IMR-90 (cell line): Measurements from ENCODE around the gene DLAT. TPM values are rescaled to one million over a fixed set of nuclear protein-coding genes. Genes with fewer than 3 reads are reported as not detected.

ENCODE experiments used
- ATAC-seq: fragments of 200-7000 bp; cut with Tn5 transposase; 2 replicates; pipeline ENCODE4 v1.9.1; 2020; ENCODE audit warnings: low read depth, mild to moderate bottlenecking, moderate library complexity
- BruUV-seq: library from RNA; stranded (reverse); fragments of 400-500 nt; replicated peaks from 2 replicates; lab custom pipeline; 2021; lab: Mats Ljungman, UMichigan
- CTCF ChIA-PET: fragments of 300-600 bp; formaldehyde crosslinking; extraction: SDS; loops from one replicate; lab custom pipeline; 2021; ENCODE audit warnings: antibody characterized with exemption; lab: Yijun Ruan, JAX
- POLR2A ChIA-PET: fragments of 300-600 bp; sonication (Branson Sonifier 250); formaldehyde crosslinking; loops from one replicate; lab custom pipeline; 2022; ENCODE audit warnings: antibody characterized with exemption; ENCODE audit not compliant: unreplicated experiment; lab: Charles Lee
- DNase-seq: peaks from one replicate; pipeline ENCODE4 v3.0.0; 2013
- H2AFZ ChIP-seq: replicated peaks from 2 replicates; pipeline ENCODE3; 2013; ENCODE audit warnings: low read length, mild to moderate bottlenecking; ENCODE audit not compliant: poor library complexity
- H2AK5ac ChIP-seq: 2 replicates; pipeline ENCODE4 v1.6.1; 2013; ENCODE audit warnings: low read depth, low read length, inconsistent platforms
- H2AK9ac ChIP-seq: replicated peaks from 2 replicates; pipeline ENCODE3; 2013; ENCODE audit warnings: mild to moderate bottlenecking, low read depth, low read length, moderate library complexity; ENCODE audit not compliant: poor library complexity
- H2BK120ac ChIP-seq: 2 replicates; pipeline ENCODE4 v1.6.1; 2013; ENCODE audit warnings: low read depth, low read length, inconsistent platforms
- H2BK15ac ChIP-seq: 3 replicates; pipeline ENCODE4 v1.6.1; 2013; ENCODE audit warnings: low read depth, low read length, inconsistent platforms
- H2BK20ac ChIP-seq: 2 replicates; pipeline ENCODE4 v1.6.1; 2013; ENCODE audit warnings: low read depth, mild to moderate bottlenecking, inconsistent platforms, low read length, moderate library complexity
- H2BK5ac ChIP-seq: 2 replicates; pipeline ENCODE4 v1.6.1; 2013; ENCODE audit warnings: mild to moderate bottlenecking, low read depth, low read length, inconsistent platforms; ENCODE audit not compliant: poor library complexity, severe bottlenecking
- H3K14ac ChIP-seq: replicated peaks from 2 replicates; pipeline ENCODE4 v1.6.1; 2013; ENCODE audit warnings: low read depth, low read length, inconsistent platforms
- H3K18ac ChIP-seq: 2 replicates; pipeline ENCODE4 v1.6.1; 2013; ENCODE audit warnings: low read depth, low read length, control low read depth
- H3K23ac ChIP-seq: 2 replicates; pipeline ENCODE4 v1.6.1; 2013; ENCODE audit warnings: low read depth, low read length, inconsistent platforms
- H3K27ac ChIP-seq: 2 replicates; pipeline ENCODE4 v1.5.1; 2013; ENCODE audit warnings: mild to moderate bottlenecking, control low read depth, low read length; ENCODE audit not compliant: insufficient read depth
- H3K27me3 ChIP-seq: 2 replicates; pipeline ENCODE4 v1.6.1; 2013; ENCODE audit warnings: low read length; ENCODE audit not compliant: control insufficient read depth, insufficient read depth
- H3K36me3 ChIP-seq: 2 replicates; pipeline ENCODE4 v1.6.1; 2013; ENCODE audit warnings: low read length, mixed read lengths; ENCODE audit not compliant: control insufficient read depth, insufficient read depth
- H3K4ac ChIP-seq: 2 replicates; pipeline ENCODE4 v1.6.1; 2013; ENCODE audit warnings: low read depth, low read length, inconsistent platforms
- H3K4me1 ChIP-seq: 2 replicates; pipeline ENCODE4 v1.6.1; 2013; ENCODE audit warnings: low read length, mixed read lengths; ENCODE audit not compliant: control insufficient read depth, insufficient read depth
- H3K4me2 ChIP-seq: 2 replicates; pipeline ENCODE4 v1.6.1; 2013; ENCODE audit warnings: low read depth, mild to moderate bottlenecking, control low read depth, low read length, moderate library complexity
- H3K4me3 ChIP-seq: 2 replicates; pipeline ENCODE4 v1.5.1; 2013; ENCODE audit warnings: low read depth, mild to moderate bottlenecking, control low read depth, low read length, moderate library complexity; ENCODE audit not compliant: insufficient read depth
- H3K56ac ChIP-seq: 2 replicates; pipeline ENCODE4 v1.6.1; 2013; ENCODE audit warnings: low read length, inconsistent platforms; ENCODE audit not compliant: insufficient read depth; ENCODE audit errors: extremely low read depth
- H3K79me1 ChIP-seq, 2 experiments: 2 replicates each; pipeline ENCODE4 v1.6.1; 2013; ENCODE audit warnings: low read length in 2 of 2, inconsistent platforms in 1 of 2, low read depth in 1 of 2
- H3K9ac ChIP-seq: 2 replicates; pipeline ENCODE4 v1.6.1; 2013; ENCODE audit warnings: low read depth, low read length, control low read depth
- H3K9me1 ChIP-seq: 2 replicates; pipeline ENCODE4 v1.6.1; 2013; ENCODE audit warnings: low read length, inconsistent platforms; ENCODE audit not compliant: insufficient read depth
- H3K9me3 ChIP-seq: 2 replicates; pipeline ENCODE4 v1.6.1; 2013; ENCODE audit warnings: low read length; ENCODE audit not compliant: control insufficient read depth, insufficient read depth
- H4K20me1 ChIP-seq: 2 replicates; pipeline ENCODE4 v1.6.1; 2013; ENCODE audit warnings: low read length, inconsistent platforms; ENCODE audit not compliant: insufficient read depth
- H4K5ac ChIP-seq: 2 replicates; pipeline ENCODE4 v1.6.1; 2013; ENCODE audit warnings: mild to moderate bottlenecking, low read depth, low read length, control low read depth
- H4K8ac ChIP-seq, 2 experiments: 2 replicates each; pipeline ENCODE4 v1.6.1; 2013; ENCODE audit warnings: low read depth in 2 of 2, low read length in 2 of 2, control low read depth in 1 of 2, inconsistent platforms in 1 of 2
- H4K91ac ChIP-seq: 2 replicates; pipeline ENCODE4 v1.6.1; 2013; ENCODE audit warnings: low read depth, low read length, inconsistent platforms; ENCODE audit not compliant: insufficient read depth
- CEBPB ChIP-seq: IDR thresholded peaks from 2 replicates; pipeline ENCODE4 v1.6.1; 2012; ENCODE audit warnings: low read depth, low read length, improper control_type of control experiment
- WGBS, 2 experiments: methylation state at CpG; one replicate each; pipeline versions ENCODE4 v1.1.5 to v1.1.7; 2013; ENCODE audit warnings: missing lambda C conversion rate in 2 of 2; ENCODE audit not compliant: insufficient read length in 1 of 2; ENCODE audit errors: extremely low coverage in 2 of 2; 5-methylcytosine and 5-hydroxymethylcytosine counted together
- dilution Hi-C: fragments of 300-500 bp; cut with HindIII; formaldehyde crosslinking; loops from one replicate; pipeline ENCODE4 v1.14.3; 2018; ENCODE audit warnings: low sequenced_read_pairs; ENCODE audit not compliant: unreplicated experiment
- in situ Hi-C: fragments of 300-500 bp; cut with MboI; formaldehyde crosslinking; loops from 3 replicates; pipeline ENCODE4 v1.14.3; 2019; ENCODE audit warnings: low sequenced_read_pairs, inconsistent platforms, mixed read lengths
- intact Hi-C: fragments of 100-400 bp; cut with micrococcal nuclease; formaldehyde crosslinking; loops from 2 replicates; pipeline ENCODE4 v1.10.0; 2022
- microRNA-seq, 2 experiments: library from miRNA; stranded (forward) in 1 of 2; unstranded in 1 of 2; fragments of 10-50 nt in 1 of 2; fragments of <30 nt in 1 of 2; gene quantifications in 1 of 2; microRNA quantifications in 1 of 2; one replicate each; pipeline versions ENCODE3 to v1.1.0; 2013 to 2020; ENCODE audit not compliant: insufficient read depth in 1 of 2, insufficient read length in 1 of 2, unreplicated experiment in 1 of 2
- polyA plus RNA-seq, 3 experiments: library from polyadenylated mRNA; depleted of rRNA; stranded (reverse); fragments of >200 nt; gene quantifications; 2 replicates each; pipeline ENCODE4 v1.2.3, GENCODE V29; 2012; ENCODE audit warnings: low replicate concordance in 1 of 3
- small RNA-seq, 5 experiments: library from RNA; depleted of rRNA; stranded (forward); fragments of <200 nt; gene quantifications; one replicate each; pipeline ENCODE3, GENCODE V24; 2012
- total RNA-seq: library from RNA; depleted of rRNA; stranded (reverse); fragments of >200 nt; gene quantifications from 2 replicates; pipeline ENCODE4 v1.2.3, GENCODE V29; 2012; rRNA removed

DLAT gene
- total and polyA plus RNA-seq, 2 of the 4 experiments (the other 2 are of a cell fraction), result 15.5 to 27.2 TPM

DNA sequence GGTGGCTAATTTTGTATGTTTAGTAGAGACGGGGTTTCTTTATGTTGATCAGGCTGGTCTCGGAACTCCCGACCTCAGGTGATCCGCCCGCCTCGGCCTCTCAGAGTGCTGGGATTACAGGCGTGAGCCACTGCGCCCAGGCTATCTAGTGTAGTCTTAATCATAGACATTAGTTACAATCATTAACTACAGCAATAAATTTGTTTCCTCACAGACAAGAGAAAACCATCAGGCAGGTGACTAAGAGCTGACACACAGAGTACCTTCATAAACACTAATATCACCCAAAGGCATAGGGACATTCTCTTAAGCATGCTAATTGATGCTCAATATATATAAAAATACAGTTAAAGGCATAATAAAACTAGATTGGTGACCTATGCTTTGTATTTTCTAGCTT is 80.9 kb downstream of the DLAT start:
- no peak for DNase-seq
- no peak for ATAC-seq
- no TSS peak for BruUV-seq
- no peak overlapping the region for H2BK120ac ChIP-seq
- H2AK5ac ChIP-seq, result no peak overlapping the region
- H3K23ac ChIP-seq, result no peak overlapping the region
- no peak overlapping the region for H3K9ac ChIP-seq
- no peak overlapping the region for H4K5ac ChIP-seq
- intact Hi-C loops (no loop called here), dilution Hi-C loops (no loop called here), in situ Hi-C loops (loop anchor here (25.0 kb wide), 1 partner anchor 1181 kb away; no protein-coding TSS in a partner anchor)
- POLR2A ChIA-PET, result no interaction called here
- H3K14ac ChIP-seq, result no peak overlapping the region
- TF ChIP-seq CEBPB, result no peak
- no peak overlapping the region for H2AFZ ChIP-seq
- no peak overlapping the region for H3K27ac ChIP-seq
- H3K9me3 ChIP-seq, result no peaks in the 10 kb centered on the region
- CTCF ChIA-PET, result no interaction called here
- no peaks in the 10 kb centered on the region for H3K36me3 ChIP-seq
- H3K4me2 ChIP-seq, result no peak overlapping the region
- H2BK15ac ChIP-seq, result no peak overlapping the region
- no peak overlapping the region for H2BK5ac ChIP-seq
- H4K20me1 ChIP-seq, result no peaks in the 10 kb centered on the region
- H2AK9ac ChIP-seq, result no peak overlapping the region
- H3K18ac ChIP-seq, result no peak overlapping the region
- peaks cover 2% of the 10 kb centered on the region; the same call in 1 of the 2 replicates for H3K4me1 ChIP-seq
- H3K27me3 ChIP-seq, result no peaks in the 10 kb centered on the region
- H3K9me1 ChIP-seq, result no peaks in the 10 kb centered on the region
- no peak overlapping the region for H4K91ac ChIP-seq
- H3K4ac ChIP-seq, result no peak overlapping the region
- H2BK20ac ChIP-seq, result no peak overlapping the region
- no peak overlapping the region for H3K56ac ChIP-seq
- H3K4me3 ChIP-seq, result no peak overlapping the region
- H3K79me1 ChIP-seq, result no peaks in the 10 kb centered on the region
- no peak overlapping the region for H4K8ac ChIP-seq
- 100% methylated on average over 2 of the region's 8 CpGs; no CpG with 5 or more reads in 1 of the 2 experiments for WGBS, 2 experiments

Small RNA genes within 50 kb of the gene (microRNA-seq; reads per million reads assigned to microRNA genes)
- gene AP000907.3 (ENCODE audit: insufficient read depth, insufficient read length) (not detected), gene RNU6-893P (ENCODE audit: insufficient read depth, insufficient read length) (not detected)

Small RNA genes within 50 kb of the gene (small RNA-seq; reads per million reads assigned to genes)
- gene AP000907.3 (0 reads per million in 5 experiments), gene RNU6-893P (0 to 3.6 (median 0) reads per million in 5 experiments)

Other genes with a start within 250 kb of the DLAT start
- gene ALG9, start 153.8 kb upstream of the DLAT start, total RNA-seq, result 35.7 and 44.7 TPM in 2 replicates
- gene ALG9, start 153.8 kb upstream of the DLAT start, polyA plus RNA-seq (2012; rRNA removed), result 18.2 and 20.7 TPM in 2 replicates
- 3.0 and 3.3 TPM in 2 replicates for gene FDXACB1, start 146.2 kb upstream of the DLAT start, total RNA-seq
- gene FDXACB1, start 146.2 kb upstream of the DLAT start, polyA plus RNA-seq (2012; rRNA removed), result 1.3 and 1.7 TPM in 2 replicates
- 8.9 and 10.2 TPM in 2 replicates for gene CFAP68, start 145.9 kb upstream of the DLAT start, total RNA-seq
- 17.0 and 19.9 TPM in 2 replicates for gene CFAP68, start 145.9 kb upstream of the DLAT start, polyA plus RNA-seq (2012; rRNA removed)
- 3.9 and 6.5 TPM in 2 replicates for gene CRYAB, start 113.6 kb upstream of the DLAT start, total RNA-seq
- 16.5 and 19.5 TPM in 2 replicates for gene CRYAB, start 113.6 kb upstream of the DLAT start, polyA plus RNA-seq (2012; rRNA removed)
- gene HSPB2, start 112.7 kb upstream of the DLAT start, total RNA-seq, result under 0.01 and 0.18 TPM in 2 replicates
- gene HSPB2, start 112.7 kb upstream of the DLAT start, polyA plus RNA-seq (2012; rRNA removed), result 0.55 and 1.0 TPM in 2 replicates
- gene C11orf52, start 106.5 kb upstream of the DLAT start, total RNA-seq, result 0.28 and 0.90 TPM in 2 replicates
- gene C11orf52, start 106.5 kb upstream of the DLAT start, polyA plus RNA-seq (2012; rRNA removed), result 1.0 and 1.1 TPM in 2 replicates
- 10.4 and 11.1 TPM in 2 replicates for gene DIXDC1, start 88.1 kb upstream of the DLAT start, total RNA-seq
- gene DIXDC1, start 88.1 kb upstream of the DLAT start, polyA plus RNA-seq (2012; rRNA removed), result 5.3 and 5.9 TPM in 2 replicates
- gene PIH1D2, start 48.6 kb downstream of the DLAT start, total RNA-seq, result 1.1 and 2.2 TPM in 2 replicates
- 0.89 and 1.1 TPM in 2 replicates for gene PIH1D2, start 48.6 kb downstream of the DLAT start, polyA plus RNA-seq (2012; rRNA removed)
- gene NKAPD1, start 48.9 kb downstream of the DLAT start, total RNA-seq, result 17.2 and 24.4 TPM in 2 replicates
- 7.1 and 8.4 TPM in 2 replicates for gene NKAPD1, start 48.9 kb downstream of the DLAT start, polyA plus RNA-seq (2012; rRNA removed)
- gene TIMM8B, start 61.3 kb downstream of the DLAT start, total RNA-seq, result 35.5 and 48.9 TPM in 2 replicates
- gene TIMM8B, start 61.3 kb downstream of the DLAT start, polyA plus RNA-seq (2012; rRNA removed), result 103 and 119 TPM in 2 replicates
- 83.2 and 130 TPM in 2 replicates for gene SDHD, start 61.5 kb downstream of the DLAT start, total RNA-seq
- 165 and 166 TPM in 2 replicates for gene SDHD, start 61.5 kb downstream of the DLAT start, polyA plus RNA-seq (2012; rRNA removed)
- 0.54 and 0.83 TPM in 2 replicates for gene IL18, start 138.7 kb downstream of the DLAT start, total RNA-seq
- 0.89 and 0.96 TPM in 2 replicates for gene IL18, start 138.7 kb downstream of the DLAT start, polyA plus RNA-seq (2012; rRNA removed)
- not detected in 2 replicates for gene TEX12, start 142.0 kb downstream of the DLAT start, total RNA-seq
- 0.12 TPM in 1 of 2 replicates, not detected in the other for gene TEX12, start 142.0 kb downstream of the DLAT start, polyA plus RNA-seq (2012; rRNA removed)
- 0.18 and 0.83 TPM in 2 replicates for gene BCO2, start 150.1 kb downstream of the DLAT start, total RNA-seq
- 0.20 and 0.68 TPM in 2 replicates for gene BCO2, start 150.1 kb downstream of the DLAT start, polyA plus RNA-seq (2012; rRNA removed)
- gene PTS, start 201.0 kb downstream of the DLAT start, total RNA-seq, result 21.0 and 63.6 TPM in 2 replicates
- gene PTS, start 201.0 kb downstream of the DLAT start, polyA plus RNA-seq (2012; rRNA removed), result 50.7 and 51.8 TPM in 2 replicates
- gene PLET1, start 235.5 kb downstream of the DLAT start, total RNA-seq, result not detected in 2 replicates
- gene PLET1, start 235.5 kb downstream of the DLAT start, polyA plus RNA-seq (2012; rRNA removed), result not detected in 2 replicates